C4-2B (cell line): ENCODE measurements around the gene ALPL.

Source experiments
- ZFX ChIP-seq: fragments of 450-650 bp; IDR thresholded peaks from 2 replicates; pipeline ENCODE4 v1.6.1; 2017
- TF ChIP-seq, protein P1 (sequence below): fragments of 450-650 bp; conservative IDR thresholded peaks from 2 replicates; pipeline ENCODE4 v1.5.1; 2017; ENCODE audit warnings: mild to moderate bottlenecking

DNA sequence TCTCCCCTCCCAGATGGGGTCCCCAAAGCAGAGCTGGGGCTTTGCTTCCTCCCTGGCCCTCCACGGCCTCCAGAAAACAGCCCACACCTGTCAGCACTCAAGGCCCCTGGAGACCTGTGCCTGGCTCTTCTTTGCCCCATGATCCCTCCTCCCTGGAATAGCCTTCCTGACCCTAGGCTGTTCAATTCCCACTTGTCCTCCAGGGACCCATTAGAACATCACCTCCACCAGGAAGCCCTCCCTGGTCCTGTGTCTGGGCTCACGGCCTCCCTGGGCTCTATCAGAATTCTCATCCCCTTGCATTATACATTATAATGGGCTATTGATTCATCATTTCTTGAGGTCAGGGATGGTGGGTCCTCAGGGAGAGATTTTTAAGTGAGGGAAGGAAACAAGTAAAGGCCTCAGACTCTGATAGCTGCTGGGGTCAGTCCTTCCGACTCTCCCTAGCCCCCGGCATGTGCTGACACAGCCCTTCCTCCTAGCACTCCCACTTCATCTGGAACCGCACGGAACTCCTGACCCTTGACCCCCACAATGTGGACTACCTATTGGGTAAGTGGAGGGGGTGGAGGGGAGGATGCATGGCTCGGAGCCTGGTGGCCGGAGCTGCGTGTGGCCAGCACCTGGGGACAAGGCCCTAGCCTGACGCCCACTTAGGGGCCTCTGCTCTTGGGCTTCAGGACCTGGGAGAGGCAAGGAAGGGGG is 60.8 kb downstream of the ALPL start:
- TF ChIP-seq, protein P1, sequence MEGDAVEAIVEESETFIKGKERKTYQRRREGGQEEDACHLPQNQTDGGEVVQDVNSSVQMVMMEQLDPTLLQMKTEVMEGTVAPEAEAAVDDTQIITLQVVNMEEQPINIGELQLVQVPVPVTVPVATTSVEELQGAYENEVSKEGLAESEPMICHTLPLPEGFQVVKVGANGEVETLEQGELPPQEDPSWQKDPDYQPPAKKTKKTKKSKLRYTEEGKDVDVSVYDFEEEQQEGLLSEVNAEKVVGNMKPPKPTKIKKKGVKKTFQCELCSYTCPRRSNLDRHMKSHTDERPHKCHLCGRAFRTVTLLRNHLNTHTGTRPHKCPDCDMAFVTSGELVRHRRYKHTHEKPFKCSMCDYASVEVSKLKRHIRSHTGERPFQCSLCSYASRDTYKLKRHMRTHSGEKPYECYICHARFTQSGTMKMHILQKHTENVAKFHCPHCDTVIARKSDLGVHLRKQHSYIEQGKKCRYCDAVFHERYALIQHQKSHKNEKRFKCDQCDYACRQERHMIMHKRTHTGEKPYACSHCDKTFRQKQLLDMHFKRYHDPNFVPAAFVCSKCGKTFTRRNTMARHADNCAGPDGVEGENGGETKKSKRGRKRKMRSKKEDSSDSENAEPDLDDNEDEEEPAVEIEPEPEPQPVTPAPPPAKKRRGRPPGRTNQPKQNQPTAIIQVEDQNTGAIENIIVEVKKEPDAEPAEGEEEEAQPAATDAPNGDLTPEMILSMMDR: no peak
- TF ChIP-seq ZFX: no peak
